Glutamatergic neuron (in vitro differentiated cells): Measurements from ENCODE around the gene TRMT2A. TPM values are rescaled to one million over a fixed set of nuclear protein-coding genes. Genes with fewer than 3 reads are reported as not detected.
A peak's percentile ranks its signal among the peaks of the same experiment; 100 is the strongest.
"Not testable (repeated sequence)": the region's sequence is repeated elsewhere in the genome, so short reads cannot be mapped to it uniquely, and the experiment has no call there.

Experiments used
- DNase-seq: peaks from one replicate; pipeline ENCODE4 v3.0.0; 2022
- H3K27ac Mint-ChIP-seq: one replicate; pipeline ENCODE4 v1.8.0; 2020; ENCODE audit warnings: mild to moderate bottlenecking, mixed read lengths, inconsistent platforms; ENCODE audit not compliant: unreplicated experiment
- H3K27me3 Mint-ChIP-seq: one replicate; pipeline ENCODE4 v1.8.0; 2020; ENCODE audit warnings: mild to moderate bottlenecking, moderate library complexity, mixed read lengths, inconsistent platforms; ENCODE audit not compliant: unreplicated experiment
- H3K36me3 Mint-ChIP-seq: one replicate; pipeline ENCODE4 v1.8.0; 2020; ENCODE audit warnings: mild to moderate bottlenecking, mixed read lengths, inconsistent platforms; ENCODE audit not compliant: unreplicated experiment
- H3K4me1 Mint-ChIP-seq: one replicate; pipeline ENCODE4 v1.8.0; 2020; ENCODE audit warnings: mild to moderate bottlenecking, low read depth, mixed read lengths, inconsistent platforms; ENCODE audit not compliant: unreplicated experiment
- H3K4me3 Mint-ChIP-seq: one replicate; pipeline ENCODE4 v1.8.0; 2020; ENCODE audit warnings: mild to moderate bottlenecking, mixed read lengths, inconsistent platforms; ENCODE audit not compliant: unreplicated experiment
- H3K9me3 Mint-ChIP-seq: one replicate; pipeline ENCODE4 v1.8.0; 2020; ENCODE audit warnings: mild to moderate bottlenecking, moderate library complexity, mixed read lengths, inconsistent platforms; ENCODE audit not compliant: unreplicated experiment
- CTCF ChIP-seq: fragments of 200-600 bp; sonication (generic); IDR thresholded peaks from one replicate; pipeline ENCODE4 v1.5.0; 2021; ENCODE audit not compliant: partially characterized antibody, unreplicated experiment
- total RNA-seq: library from RNA; stranded (reverse); fragmentation: NEBNext Ultra II Directional; extraction: Animal tissue kit (Norgen Biotek cat#: 25700); gene quantifications from one replicate; pipeline ENCODE4 v1.2.1, GENCODE V29; 2021; ENCODE audit not compliant: unreplicated experiment

TRMT2A gene
- total RNA-seq, 1 donor from 2014 or later, result 62.1 TPM

- no peak for DNase-seq
- Mint-ChIP-seq H3K4me3 (no peak overlapping the region), H3K4me1 (no peaks in the 10 kb centered on the region), H3K27ac (no peak overlapping the region), H3K27me3 (peaks cover 2% of the 10 kb centered on the region), H3K9me3 (peaks cover under 1% of the 10 kb centered on the region), H3K36me3 (no peaks in the 10 kb centered on the region)
- no peak for TF ChIP-seq CTCF
Measured at GRCh38 chr22:20164863-20165262, 47.8 kb upstream of the TRMT2A start.

GRCh38 chr22:20160041-20160440 lies 43.0 kb upstream of the TRMT2A start:
- TF ChIP-seq CTCF, result no peak
- Mint-ChIP-seq H3K4me3 (no peak overlapping the region), H3K9me3 (peaks cover 8% of the 10 kb centered on the region), H3K36me3 (no peaks in the 10 kb centered on the region), H3K4me1 (peaks cover 5% of the 10 kb centered on the region), H3K27me3 (peaks cover 7% of the 10 kb centered on the region), H3K27ac (no peak overlapping the region)
- no peak for DNase-seq

- H3K4me3 Mint-ChIP-seq, H3K36me3 Mint-ChIP-seq, H3K27me3 Mint-ChIP-seq, H3K4me1 Mint-ChIP-seq, DNase-seq, H3K9me3 Mint-ChIP-seq: not testable (repeated sequence)
- peak overlapping the region; percentile 70 for H3K27ac Mint-ChIP-seq
Measured at GRCh38 chr22:20159531-20159930, 42.5 kb upstream of the TRMT2A start.

GRCh38 chr22:20159076-20159475 lies 42.0 kb upstream of the TRMT2A start:
- Mint-ChIP-seq H3K9me3 (peaks cover 8% of the 10 kb centered on the region), H3K27me3 (peaks cover 5% of the 10 kb centered on the region), H3K4me3 (peak overlapping the region; percentile 55), H3K27ac (peak overlapping the region; percentile 87), H3K36me3 (no peaks in the 10 kb centered on the region), H3K4me1 (peaks cover 7% of the 10 kb centered on the region)
- peak; percentile 75 for DNase-seq
- TF ChIP-seq CTCF, result no peak

GRCh38 chr22:20158391-20159036 lies 41.5 kb upstream of the TRMT2A start:
- TF ChIP-seq CTCF, result no peak
- H3K9me3 Mint-ChIP-seq, result peaks cover 8% of the 10 kb centered on the region
- peak overlapping the region; percentile 87 for H3K27ac Mint-ChIP-seq
- peak overlapping the region; percentile 55 for H3K4me3 Mint-ChIP-seq
- no peaks in the 10 kb centered on the region for H3K36me3 Mint-ChIP-seq
- H3K4me1 Mint-ChIP-seq, result peaks cover 11% of the 10 kb centered on the region
- no peak for DNase-seq
- H3K27me3 Mint-ChIP-seq, result peaks cover 5% of the 10 kb centered on the region
